GM12891 (cell line): ENCODE measurements around the gene C16orf74.

Experiments
- DNase-seq: peaks from one replicate; pipeline ENCODE4 v3.0.0; 2011; ENCODE audit warnings: low spot score; ENCODE audit not compliant: insufficient read length
- FAIRE-seq: peaks from 2 replicates; lab custom pipeline; 2011; peaks lifted over from hg19 to GRCh38; lab: Jason Lieb, UNC
- PAX5 ChIP-seq: IDR thresholded peaks from 2 replicates; pipeline ENCODE4 v1.6.1; 2011; ENCODE audit warnings: low read length, moderate library complexity, mild to moderate bottlenecking; ENCODE audit not compliant: insufficient read depth, severe bottlenecking
- POLR2A ChIP-seq: IDR thresholded peaks from 2 replicates; pipeline ENCODE4 v1.6.1; 2011; ENCODE audit warnings: low read depth, low read length, control low read depth
- POLR2AphosphoS5 ChIP-seq: IDR thresholded peaks from 2 replicates; pipeline ENCODE4 v1.6.1; 2011; ENCODE audit warnings: low read depth, low read length, control low read depth
- POU2F2 ChIP-seq: IDR thresholded peaks from 2 replicates; pipeline ENCODE4 v1.6.1; 2011; ENCODE audit warnings: low read depth, mild to moderate bottlenecking, control low read depth, low read length, moderate library complexity
- SPI1 ChIP-seq: IDR thresholded peaks from 2 replicates; pipeline ENCODE4 v1.6.1; 2011; ENCODE audit warnings: low read depth, low read length, control low read depth
- TAF1 ChIP-seq: IDR thresholded peaks from 2 replicates; pipeline ENCODE4 v1.6.1; 2011; ENCODE audit warnings: low read depth, low read length, control low read depth

Gene C16orf74

DNA sequence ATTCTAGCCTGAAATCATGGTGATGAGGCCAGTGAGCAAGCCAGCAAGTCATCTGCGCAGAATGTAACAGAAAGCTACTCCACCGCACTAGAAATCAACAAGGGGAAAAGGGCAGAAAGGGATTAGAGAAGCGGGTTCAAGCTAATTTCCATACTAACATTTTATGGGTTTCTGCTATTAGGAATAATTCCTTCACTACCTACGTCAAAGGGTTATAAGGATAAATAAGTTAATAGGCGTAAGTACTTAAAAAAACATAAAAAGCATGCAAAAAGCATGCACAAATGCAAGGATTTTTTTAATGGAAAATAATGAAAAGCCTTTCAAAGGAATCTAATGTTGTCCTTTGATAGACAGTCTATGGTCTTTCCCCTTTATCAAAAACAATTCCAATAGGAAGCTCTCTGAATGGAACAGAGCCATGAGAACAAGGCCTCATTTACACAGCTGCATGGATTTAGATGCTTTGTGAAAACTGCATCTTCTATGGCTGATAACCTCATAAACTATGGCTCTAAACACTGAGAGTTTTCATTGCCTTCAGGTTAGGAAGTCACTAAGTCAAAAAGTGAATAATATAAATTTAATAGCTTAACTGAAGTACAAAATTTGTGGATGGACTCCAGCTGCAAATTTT lies 42.9 kb upstream of the C16orf74 start:
- FAIRE-seq (no peak), DNase-seq (no peak)
- TF ChIP-seq SPI1 (no peak), POU2F2 (no peak), PAX5 (no peak), TAF1 (no peak), POLR2A (no peak), POLR2AphosphoS5 (no peak)

DNA sequence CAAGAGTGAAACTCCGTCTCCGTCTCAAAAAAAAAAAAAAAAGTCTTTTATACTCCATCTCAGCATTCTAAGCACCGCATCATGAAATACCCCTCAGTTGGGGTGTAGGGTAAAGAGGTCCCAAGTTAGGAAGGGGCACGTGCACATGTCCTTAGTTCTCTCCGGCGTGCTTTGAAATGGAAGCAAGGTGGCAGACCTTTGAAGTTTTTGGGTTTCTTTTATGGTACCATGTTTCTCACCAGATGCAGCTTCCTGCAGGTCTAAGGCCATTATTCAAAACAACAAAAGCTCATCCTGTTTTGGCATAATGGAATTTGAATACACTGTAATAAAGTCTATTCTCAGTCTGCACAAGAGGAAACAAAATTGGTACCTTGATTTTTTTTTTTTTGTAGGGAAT lies 38.9 kb upstream of the C16orf74 start:
- TF ChIP-seq SPI1 (no peak), POU2F2 (no peak), TAF1 (no peak), PAX5 (no peak), POLR2A (no peak), POLR2AphosphoS5 (no peak)
- no peak for FAIRE-seq
- no peak for DNase-seq

DNA sequence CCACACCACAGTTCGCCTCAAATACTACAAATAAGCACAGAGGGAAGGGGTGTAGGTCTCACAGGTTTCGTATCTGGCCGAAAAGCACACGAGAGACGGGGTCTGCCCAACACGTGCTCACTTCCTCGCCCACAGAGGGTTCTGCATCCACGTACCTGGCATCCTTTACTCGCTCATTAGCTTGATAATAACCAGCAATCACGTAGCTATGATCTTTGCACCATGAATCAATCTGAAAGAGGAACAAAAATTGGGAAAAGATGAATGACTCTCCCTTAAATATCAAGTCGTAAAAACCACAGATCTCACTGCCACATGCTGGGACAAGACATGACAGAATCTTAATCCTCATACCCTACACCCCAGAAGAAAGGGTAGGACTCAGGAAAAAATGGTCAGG lies 37.9 kb upstream of the C16orf74 start:
- TF ChIP-seq POLR2A = no peak
- DNase-seq (no peak), FAIRE-seq (no peak)

DNA sequence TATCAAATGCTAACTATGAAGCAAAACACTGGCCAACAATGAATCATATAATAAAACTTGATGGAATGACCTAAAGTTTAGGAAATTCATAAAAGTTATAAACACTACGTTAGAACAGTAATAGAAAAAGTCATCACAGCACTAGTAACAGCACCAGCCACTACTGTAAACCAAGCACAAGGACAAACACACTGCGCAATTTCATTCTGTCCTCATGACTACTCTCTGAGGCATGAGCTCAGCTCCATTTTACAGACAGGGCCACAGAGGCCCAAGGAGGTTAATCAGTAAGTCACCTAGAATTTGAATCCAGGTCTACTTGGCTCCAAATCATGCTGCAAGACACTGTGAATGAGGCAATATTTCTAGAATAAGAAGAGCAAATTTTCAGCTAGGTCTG lies 35.0 kb upstream of the C16orf74 start:
- no peak for FAIRE-seq

DNA sequence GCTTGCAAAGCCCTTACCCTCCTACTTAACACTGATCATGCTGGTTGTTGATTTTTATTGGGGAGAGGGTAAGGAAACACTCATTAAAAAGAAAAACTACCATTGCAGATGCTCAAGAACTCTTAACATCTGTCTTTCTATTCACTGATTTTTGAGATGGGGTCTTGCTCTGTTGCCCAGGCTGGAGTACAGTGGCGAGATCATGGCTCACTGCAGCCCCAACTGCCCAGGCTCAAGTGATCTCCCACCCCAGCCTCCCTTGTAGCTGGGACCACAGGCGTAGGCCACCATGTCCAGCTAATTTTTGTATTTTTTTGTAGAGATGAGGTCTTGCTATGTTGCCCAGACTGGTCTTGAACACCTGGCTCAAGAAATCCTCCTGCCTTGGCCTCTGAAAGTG lies 33.9 kb upstream of the C16orf74 start:
- TF ChIP-seq POU2F2 = no peak
- TF ChIP-seq TAF1 = no peak
- TF ChIP-seq POLR2A = no peak
- TF ChIP-seq SPI1 = no peak
- TF ChIP-seq POLR2AphosphoS5 = no peak
- TF ChIP-seq PAX5 = no peak
- FAIRE-seq = no peak
- no peak for DNase-seq

More for the DNA sequence above, 35.0 kb upstream of the C16orf74 start:
- no peak for DNase-seq
- TF ChIP-seq TAF1 = no peak
- no peak for TF ChIP-seq POU2F2
- TF ChIP-seq SPI1 = no peak
- TF ChIP-seq PAX5 = no peak
- TF ChIP-seq POLR2A = no peak
- TF ChIP-seq POLR2AphosphoS5 = no peak

DNA sequence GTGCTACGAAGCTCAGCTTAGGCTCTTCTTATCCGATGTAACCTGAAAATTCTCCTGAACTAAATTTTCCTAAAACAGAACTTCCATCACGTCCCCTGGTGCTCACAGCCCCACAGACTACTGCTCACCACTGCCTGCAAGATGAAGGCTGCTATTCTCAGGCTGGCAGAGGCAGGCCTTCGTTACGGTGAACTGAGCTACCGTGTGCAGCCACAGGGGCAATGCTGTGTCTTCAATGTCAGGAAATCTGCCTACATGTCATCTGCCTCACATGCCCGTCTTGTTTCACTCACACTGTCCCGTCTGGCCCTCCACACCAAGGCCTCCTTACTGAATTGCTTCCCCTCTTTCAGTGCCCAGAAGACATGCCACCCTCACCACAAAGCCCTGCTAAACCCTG lies 32.5 kb upstream of the C16orf74 start:
- TF ChIP-seq POLR2A (no peak), POLR2AphosphoS5 (no peak), PAX5 (no peak), POU2F2 (no peak), SPI1 (no peak), TAF1 (no peak)
- DNase-seq = no peak
- no peak for FAIRE-seq

DNA sequence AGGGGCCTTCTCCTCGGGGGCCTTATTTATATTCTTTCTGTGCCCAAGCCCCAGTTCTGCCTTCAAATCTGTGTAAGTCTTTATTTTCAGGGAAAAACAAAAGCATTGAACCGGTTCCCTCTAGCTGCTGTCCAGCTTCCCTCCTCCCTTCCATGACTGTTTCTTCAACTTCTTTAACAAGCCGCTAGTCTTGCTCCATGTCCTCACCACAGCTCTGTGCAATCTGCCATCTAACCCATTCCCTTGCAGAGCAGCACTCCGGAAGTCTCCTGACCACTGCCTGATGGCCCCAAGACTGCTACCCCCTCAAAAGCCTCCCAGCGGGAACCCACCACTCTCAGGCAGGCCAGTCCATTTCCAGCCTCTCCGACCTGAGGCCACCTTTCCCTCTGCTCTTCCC lies 31.6 kb upstream of the C16orf74 start:
- no peak for TF ChIP-seq POU2F2
- no peak for TF ChIP-seq POLR2AphosphoS5
- no peak for TF ChIP-seq TAF1
- TF ChIP-seq PAX5 = no peak
- no peak for TF ChIP-seq POLR2A
- TF ChIP-seq SPI1 = no peak
- DNase-seq = no peak
- no peak for FAIRE-seq

DNA sequence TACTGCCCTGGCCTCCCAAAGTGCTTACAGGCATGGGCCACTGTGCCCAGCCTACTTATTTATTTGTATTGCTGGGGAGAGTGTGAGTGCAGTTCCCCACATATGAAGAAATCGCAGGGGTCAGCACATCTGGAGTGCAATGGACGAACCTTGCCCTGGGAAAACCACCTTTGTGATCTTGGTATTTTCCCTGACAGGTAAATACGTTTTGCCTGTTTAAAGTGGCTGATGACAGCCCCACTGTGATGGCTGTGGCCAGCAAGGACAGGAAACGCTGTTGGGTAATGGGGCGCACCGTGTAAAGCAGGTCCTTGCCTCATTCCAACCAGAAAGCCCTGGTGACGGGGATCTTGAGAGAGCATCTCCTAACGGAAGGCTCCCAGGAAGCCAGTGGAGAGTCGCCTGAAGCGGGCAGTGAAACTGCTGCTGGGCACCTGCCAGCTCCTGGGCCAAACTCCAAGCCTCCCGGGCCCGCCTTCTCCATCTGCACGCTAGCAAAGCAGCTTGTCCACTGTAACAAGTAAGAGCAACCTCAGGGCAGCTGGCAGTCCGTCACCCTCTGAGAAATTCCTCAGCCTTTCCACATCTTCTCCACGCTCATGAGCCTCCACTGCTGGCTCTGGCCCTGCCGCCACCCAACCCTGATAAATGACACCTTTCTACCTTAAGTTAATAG lies 30.9 kb upstream of the C16orf74 start:
- TF ChIP-seq POLR2AphosphoS5 (no peak), PAX5 (no peak)
- no peak for FAIRE-seq
- no peak for DNase-seq

DNA sequence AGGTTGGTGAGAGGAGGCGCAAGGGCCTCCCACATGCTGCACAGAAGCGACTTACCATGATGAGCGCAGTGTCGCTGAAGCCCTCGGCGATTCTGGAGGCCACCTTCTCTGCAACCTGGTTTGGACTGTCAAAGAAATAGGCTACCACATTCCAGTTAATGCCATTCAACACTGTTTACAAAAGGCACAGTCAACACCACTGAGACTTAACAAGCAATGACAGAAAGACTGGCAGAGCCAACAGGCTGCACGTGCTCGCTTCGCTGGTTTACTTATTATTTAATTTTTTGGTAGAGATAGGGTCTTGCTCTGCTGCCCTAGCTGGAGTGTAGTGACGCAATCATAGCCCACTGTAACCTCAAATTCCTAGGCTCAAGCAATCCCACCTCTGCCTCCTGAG lies 30.3 kb upstream of the C16orf74 start:
- no peak for TF ChIP-seq POLR2AphosphoS5
- no peak for TF ChIP-seq TAF1
- no peak for TF ChIP-seq POU2F2
- TF ChIP-seq PAX5 = no peak
- no peak for TF ChIP-seq POLR2A
- FAIRE-seq (no peak), DNase-seq (no peak)

DNA sequence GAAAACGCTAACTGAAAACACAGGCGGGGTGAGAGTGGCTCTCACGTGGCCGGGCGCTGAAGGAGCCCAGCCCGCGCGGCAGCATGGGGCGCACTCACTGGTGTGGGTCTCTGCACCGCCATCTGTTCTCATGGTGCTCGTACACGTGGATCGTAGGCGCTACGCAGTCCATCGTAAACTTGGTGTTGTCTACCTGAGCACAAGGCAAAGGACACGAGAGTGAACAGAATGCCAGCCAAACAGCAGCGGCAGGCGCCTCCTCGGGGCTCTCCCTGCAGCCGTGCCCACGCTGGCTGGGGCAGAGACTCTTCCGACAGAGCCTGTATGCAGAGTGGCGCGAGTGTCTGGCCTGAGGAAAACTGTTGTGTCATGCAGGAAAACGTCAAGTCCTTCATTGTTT lies 29.4 kb upstream of the C16orf74 start:
- TF ChIP-seq TAF1 = no peak
- no peak for TF ChIP-seq SPI1
- TF ChIP-seq PAX5 = no peak
- no peak for TF ChIP-seq POLR2A
- TF ChIP-seq POU2F2 = no peak
- no peak for TF ChIP-seq POLR2AphosphoS5
- no peak for DNase-seq
- no peak for FAIRE-seq
